Activated CD4-positive, alpha-beta memory T cell treated with anti-CD3 and anti-CD28 coated beads for 36 hours (primary cell): ENCODE results near the gene RFX4. TPM values are rescaled to one million over a fixed set of nuclear protein-coding genes. Genes with fewer than 3 reads are reported as not detected.
A peak's percentile ranks its signal among the peaks of the same experiment; 100 is the strongest.

Experiments used
- CTCF ChIA-PET: fragments of 350-600 bp; sonication (Branson Sonifier 250); formaldehyde crosslinking; loops from one replicate; lab custom pipeline; 2021; ENCODE audit warnings: antibody characterized with exemption, inconsistent platforms; lab: Charles Lee
- POLR2A ChIA-PET: fragments of 350-600 bp; sonication (Branson Sonifier 250); formaldehyde crosslinking; loops from one replicate; lab custom pipeline; 2021; ENCODE audit warnings: antibody characterized with exemption; lab: Charles Lee
- DNase-seq: peaks from one replicate; pipeline ENCODE4 v3.0.0-alpha.2; 2020
- H3K27ac Mint-ChIP-seq: one replicate; pipeline ENCODE4 v1.8.0; 2021; ENCODE audit warnings: mixed read lengths
- H3K27me3 Mint-ChIP-seq: one replicate; pipeline ENCODE4 v1.8.0; 2021; ENCODE audit warnings: mixed read lengths
- H3K36me3 Mint-ChIP-seq: one replicate; pipeline ENCODE4 v1.8.0; 2021; ENCODE audit warnings: mixed read lengths
- H3K4me1 Mint-ChIP-seq: one replicate; pipeline ENCODE4 v1.8.0; 2021; ENCODE audit warnings: low read depth, mixed read lengths
- H3K4me3 Mint-ChIP-seq: one replicate; pipeline ENCODE4 v1.8.0; 2021; ENCODE audit warnings: mild to moderate bottlenecking, mixed read lengths
- H3K9me3 Mint-ChIP-seq: one replicate; pipeline ENCODE4 v1.8.0; 2021; ENCODE audit warnings: mixed read lengths
- intact Hi-C: fragments of 100-400 bp; cut with micrococcal nuclease; formaldehyde crosslinking; loops from one replicate; pipeline ENCODE4 v1.15.1; 2023
- total RNA-seq, 2 experiments: library from RNA; stranded (reverse); gene quantifications; one replicate each; pipeline ENCODE4 v1.2.3, GENCODE V29; 2021

RFX4 gene
- total RNA-seq = not detected

DNA sequence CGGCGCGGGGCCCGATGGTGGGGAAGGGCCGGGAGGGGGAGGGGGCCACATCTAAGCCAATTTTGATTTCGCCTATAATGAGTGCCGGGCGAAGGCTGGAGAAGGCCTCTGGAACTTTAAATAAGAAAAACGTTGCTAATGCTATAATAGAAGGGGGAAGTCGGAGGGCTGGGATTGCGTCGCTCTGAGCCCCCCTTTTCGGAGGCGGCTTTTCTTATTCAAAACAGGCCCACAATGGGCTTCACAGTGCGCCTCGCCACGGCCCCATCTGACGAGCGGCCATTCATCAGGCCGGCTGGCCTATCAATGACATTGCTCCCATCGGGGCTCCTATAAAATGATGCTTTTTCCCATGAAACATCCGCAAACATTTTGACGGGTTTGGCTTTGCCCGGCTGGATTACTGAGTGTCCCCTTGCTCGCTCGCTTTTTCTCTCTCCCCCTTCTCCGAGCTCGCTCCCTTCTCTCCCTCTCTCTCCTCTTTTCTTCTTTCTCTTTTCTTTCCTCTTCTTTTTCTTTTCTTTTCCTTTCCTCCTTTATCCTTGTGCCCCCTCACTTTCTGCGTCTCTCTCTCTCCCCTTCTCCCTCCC lies at the start of gene RFX4:
Gene RFX4 (plus strand): TSS at position 364 of the 590 bp plus-strand sequence. CDS start 317 bp downstream, outside the sequence.
- Mint-ChIP-seq H3K27me3 (peaks cover 76% of the 10 kb centered on the region), H3K36me3 (no peaks in the 10 kb centered on the region), H3K4me1 (peaks cover 40% of the 10 kb centered on the region), H3K9me3 (no peaks in the 10 kb centered on the region), H3K4me3 (peak within 1 kb of the TSS; percentile 44), H3K27ac (no peak within 1 kb of the TSS)
- POLR2A ChIA-PET = no interaction called here
- intact Hi-C loops = loop anchor here (10.0 kb wide), 3 partner anchors 192 to 332 kb away; partner anchors contain the start of gene RIC8B
- CTCF ChIA-PET = interaction anchor here (0.6 kb wide), 1 partner anchor 253 kb away, joined by 3 read pairs; no protein-coding TSS in a partner anchor
- no peak for DNase-seq

DNA sequence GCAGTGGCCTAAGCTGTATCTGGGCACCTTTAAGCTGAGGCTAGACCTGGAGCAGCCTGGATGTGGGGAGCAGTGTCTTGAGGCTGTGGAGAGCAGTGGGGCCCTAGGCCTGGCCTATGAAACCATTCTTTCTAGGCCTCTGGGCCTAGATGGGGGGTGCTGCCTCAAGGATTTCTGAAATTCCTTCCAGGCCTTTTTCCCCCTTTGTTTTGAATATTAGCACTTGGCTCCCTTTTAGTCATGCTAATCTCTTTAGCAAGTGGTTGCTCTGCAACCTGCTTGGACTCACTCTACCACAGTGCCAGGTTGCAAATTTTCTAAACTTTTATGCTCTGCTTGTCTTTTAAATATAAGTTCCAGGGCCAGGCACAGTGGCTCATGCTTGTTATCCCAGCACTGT lies 41.6 kb upstream of the RFX4 start:
- Mint-ChIP-seq H3K36me3 (peaks cover 4% of the 10 kb centered on the region), H3K4me3 (no peak overlapping the region), H3K4me1 (no peaks in the 10 kb centered on the region), H3K27me3 (peaks cover 2% of the 10 kb centered on the region), H3K27ac (no peak overlapping the region), H3K9me3 (peaks cover 14% of the 10 kb centered on the region)
- intact Hi-C loops = no loop called here
- no peak for DNase-seq
- ChIA-PET CTCF (no interaction called here), POLR2A (no interaction called here)

DNA sequence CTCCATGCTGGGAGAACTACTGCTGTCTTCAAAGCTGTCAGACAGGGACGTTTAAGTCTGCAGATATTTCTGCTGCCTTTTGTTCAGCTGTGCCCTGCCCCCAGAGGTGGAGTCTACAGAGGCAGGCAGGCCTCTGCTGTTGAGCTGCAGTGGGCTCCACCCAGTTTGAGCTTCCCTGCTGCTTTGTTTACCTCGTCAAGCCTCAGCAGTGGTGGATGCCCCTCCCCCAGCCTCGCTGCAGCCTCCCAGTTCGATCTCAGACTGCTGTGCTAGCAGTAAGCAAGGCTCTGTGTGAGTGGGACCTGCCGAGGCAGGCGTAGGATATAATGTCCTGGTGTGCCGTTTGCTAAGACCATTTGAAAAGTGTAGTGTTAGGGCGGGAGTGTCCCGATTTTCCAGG lies 31.4 kb upstream of the RFX4 start:
- POLR2A ChIA-PET = no interaction called here
- CTCF ChIA-PET = no interaction called here
- intact Hi-C loops = no loop called here
- no peak for DNase-seq
- no peak overlapping the region for H3K27ac Mint-ChIP-seq
- H3K27me3 Mint-ChIP-seq = peaks cover 24% of the 10 kb centered on the region
- H3K9me3 Mint-ChIP-seq = peaks cover 17% of the 10 kb centered on the region
- no peak overlapping the region for H3K4me3 Mint-ChIP-seq
- no peaks in the 10 kb centered on the region for H3K4me1 Mint-ChIP-seq
- H3K36me3 Mint-ChIP-seq = peaks cover 5% of the 10 kb centered on the region

DNA sequence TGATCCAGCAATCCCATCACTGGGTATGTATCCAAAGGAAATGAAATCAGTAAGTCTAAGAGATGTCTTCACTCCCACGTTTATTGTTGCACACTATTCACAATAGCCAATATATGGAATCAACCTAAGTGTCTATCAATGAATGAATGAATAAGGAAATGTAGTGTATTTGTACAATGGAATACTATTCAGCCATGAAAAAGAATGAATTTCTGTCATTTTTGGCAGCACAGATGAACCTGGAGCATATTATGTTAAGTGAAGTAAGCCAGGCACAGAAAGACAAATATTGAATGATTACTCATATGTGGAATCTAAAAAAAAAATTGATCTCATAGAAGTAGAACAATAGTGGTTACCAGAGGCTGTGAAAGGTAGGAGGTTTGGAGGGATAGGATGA lies 30.6 kb upstream of the RFX4 start:
- Mint-ChIP-seq H3K9me3 (peaks cover 17% of the 10 kb centered on the region), H3K4me3 (no peak overlapping the region), H3K4me1 (no peaks in the 10 kb centered on the region), H3K36me3 (peaks cover 5% of the 10 kb centered on the region), H3K27me3 (peaks cover 25% of the 10 kb centered on the region), H3K27ac (no peak overlapping the region)
- no peak for DNase-seq
- ChIA-PET POLR2A (no interaction called here), CTCF (no interaction called here)
- intact Hi-C loops = no loop called here

DNA sequence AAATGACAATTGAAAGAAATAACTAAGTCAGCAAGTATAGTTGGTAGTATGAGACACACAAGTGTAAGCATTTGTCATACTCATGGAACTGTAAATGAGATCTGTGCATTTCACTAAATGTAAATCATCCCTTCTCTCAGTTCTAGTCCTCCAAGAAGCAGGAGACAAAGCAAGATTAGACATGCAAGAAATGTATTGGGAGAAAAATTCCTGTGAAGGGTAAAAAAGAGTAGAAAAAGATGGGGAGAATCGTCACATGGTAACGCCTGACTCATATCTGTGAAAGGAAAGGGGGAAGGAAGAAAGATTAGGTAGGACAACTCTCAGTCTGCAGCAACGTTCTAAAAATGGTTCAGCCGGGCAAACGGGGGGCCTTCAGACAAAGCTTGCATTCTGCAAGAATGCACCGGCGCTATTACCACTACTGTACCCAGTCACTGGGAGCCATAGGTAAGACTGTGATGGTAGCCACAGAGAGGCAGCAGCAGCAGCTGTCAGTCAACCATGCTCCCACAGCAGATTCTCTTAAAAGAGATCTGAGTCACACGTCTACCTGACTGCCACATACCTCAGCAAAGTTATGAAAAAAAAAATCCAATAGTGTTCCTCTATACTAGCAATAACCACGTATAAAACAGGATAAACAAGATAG lies 18.0 kb upstream of the RFX4 start:
- H3K4me3 Mint-ChIP-seq = no peak overlapping the region
- no peaks in the 10 kb centered on the region for H3K9me3 Mint-ChIP-seq
- ChIA-PET POLR2A (no interaction called here), CTCF (no interaction called here)
- intact Hi-C loops = no loop called here
- no peak overlapping the region for H3K27ac Mint-ChIP-seq
- no peaks in the 10 kb centered on the region for H3K4me1 Mint-ChIP-seq
- no peak for DNase-seq
- peaks cover 22% of the 10 kb centered on the region for H3K27me3 Mint-ChIP-seq
- H3K36me3 Mint-ChIP-seq = no peaks in the 10 kb centered on the region

DNA sequence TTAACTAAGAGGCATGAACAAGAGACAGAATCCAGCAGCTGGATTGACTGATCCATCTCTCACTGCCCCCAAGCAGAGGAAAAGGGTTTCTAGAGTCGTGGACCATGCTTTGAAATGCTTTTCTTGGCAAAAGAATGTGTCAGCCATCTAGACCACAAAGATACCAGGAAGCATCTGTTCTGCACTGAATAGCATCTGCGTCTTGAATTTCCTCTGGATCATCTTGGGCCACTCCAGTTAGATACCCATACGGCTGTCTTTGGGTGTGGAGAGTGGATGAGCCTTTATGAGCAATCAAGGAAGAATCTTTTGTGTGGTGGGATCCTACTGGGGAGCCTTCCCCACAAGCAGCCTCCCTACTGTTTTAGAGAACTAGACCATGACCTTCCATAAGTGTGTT lies 16.0 kb upstream of the RFX4 start:
- Mint-ChIP-seq H3K27ac (no peak overlapping the region), H3K36me3 (peaks cover 2% of the 10 kb centered on the region), H3K27me3 (peaks cover 20% of the 10 kb centered on the region), H3K9me3 (no peaks in the 10 kb centered on the region), H3K4me1 (no peaks in the 10 kb centered on the region), H3K4me3 (no peak overlapping the region)
- intact Hi-C loops = no loop called here
- DNase-seq = no peak
- CTCF ChIA-PET = no interaction called here
- POLR2A ChIA-PET = no interaction called here

DNA sequence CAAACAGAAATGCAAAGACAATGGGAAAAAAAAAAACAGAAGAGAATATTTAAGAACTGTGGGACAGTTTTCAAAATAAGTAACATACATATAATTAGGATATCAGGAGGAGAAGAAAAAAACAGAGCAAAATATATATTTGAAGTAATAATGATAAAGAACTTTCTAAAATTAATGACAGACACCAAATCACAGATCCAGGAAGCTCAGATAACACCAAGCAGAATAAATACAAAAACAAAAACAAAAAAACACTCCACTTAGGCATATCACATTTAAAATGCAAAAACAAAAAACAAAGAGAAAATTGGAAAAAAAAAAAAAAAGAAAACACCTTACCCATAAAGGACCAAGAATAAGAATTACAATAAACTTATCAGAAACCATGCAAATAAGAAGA lies 9.6 kb upstream of the RFX4 start:
- CTCF ChIA-PET = no interaction called here
- Mint-ChIP-seq H3K4me3 (no peak overlapping the region), H3K4me1 (no peaks in the 10 kb centered on the region), H3K27ac (no peak overlapping the region), H3K36me3 (peaks cover 2% of the 10 kb centered on the region), H3K27me3 (peaks cover 12% of the 10 kb centered on the region), H3K9me3 (no peaks in the 10 kb centered on the region)
- DNase-seq = no peak
- POLR2A ChIA-PET = no interaction called here
- intact Hi-C loops = no loop called here

DNA sequence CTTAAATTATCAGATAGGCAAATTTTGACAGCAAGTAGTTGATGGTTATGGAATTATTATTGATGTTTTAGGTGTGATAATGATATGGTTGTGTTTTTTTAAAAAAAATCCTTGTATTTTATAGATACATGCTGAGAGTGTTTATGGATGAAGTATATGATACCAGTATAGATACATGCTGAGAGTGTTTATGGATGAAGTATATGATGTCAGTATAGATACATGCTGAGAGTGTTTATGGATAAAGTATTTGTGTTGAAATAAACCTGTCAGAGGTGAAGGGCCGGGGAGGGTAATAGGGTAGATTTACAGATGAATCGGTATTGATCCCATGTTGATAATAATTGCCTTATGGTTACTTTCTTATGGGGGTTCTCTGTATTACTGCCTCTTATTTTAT lies 6.0 kb upstream of the RFX4 start:
- intact Hi-C loops = no loop called here
- POLR2A ChIA-PET = no interaction called here
- no peak overlapping the region for H3K4me3 Mint-ChIP-seq
- peaks cover 32% of the 10 kb centered on the region for H3K27me3 Mint-ChIP-seq
- H3K9me3 Mint-ChIP-seq = no peaks in the 10 kb centered on the region
- peaks cover 5% of the 10 kb centered on the region for H3K4me1 Mint-ChIP-seq
- CTCF ChIA-PET = no interaction called here
- no peak overlapping the region for H3K27ac Mint-ChIP-seq
- H3K36me3 Mint-ChIP-seq = no peaks in the 10 kb centered on the region
- DNase-seq = no peak

DNA sequence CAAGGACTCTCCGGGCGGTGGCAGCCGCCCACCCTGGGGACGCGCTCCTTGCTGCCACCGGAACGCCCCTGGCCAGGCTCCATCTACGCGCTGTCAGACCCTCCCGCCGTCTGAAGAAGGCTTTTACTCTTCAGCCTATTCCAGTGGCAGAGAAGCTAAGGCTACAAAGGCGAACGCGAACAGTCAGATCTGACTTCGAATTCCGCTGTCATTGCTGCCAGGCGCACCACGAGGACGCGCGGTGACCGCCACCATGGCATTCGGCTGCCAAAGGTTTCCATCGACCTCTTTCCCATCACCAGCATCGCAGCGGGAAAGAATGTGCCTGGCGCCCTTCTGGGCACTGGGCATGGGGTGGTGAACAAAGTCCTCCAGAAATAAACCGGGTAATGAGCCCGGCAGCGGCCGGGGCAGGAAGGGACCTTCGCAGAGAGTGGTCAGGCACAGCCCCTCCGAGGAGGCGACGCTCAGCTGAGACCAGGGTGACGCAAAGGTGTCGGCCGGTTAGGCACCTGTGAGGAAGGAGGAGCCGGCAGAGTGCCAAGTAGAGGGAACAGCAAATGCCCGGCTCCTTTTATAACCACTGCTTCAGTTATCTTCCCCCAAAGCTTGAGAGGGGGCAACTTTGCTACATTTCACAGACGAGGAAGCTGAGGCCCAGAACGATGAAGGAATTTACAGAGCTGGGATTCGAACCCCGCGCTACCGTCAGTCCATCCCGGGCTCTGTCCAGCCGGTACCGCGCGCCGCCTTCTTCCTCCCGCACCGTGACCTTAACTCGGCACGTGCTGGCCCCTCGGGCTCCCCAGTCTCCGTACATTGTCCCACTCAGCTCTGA lies 1.9 kb upstream of the RFX4 start:
- DNase-seq = no peak
- ChIA-PET CTCF (no interaction called here), POLR2A (interaction anchor here (0.7 kb wide), 1 partner anchor 13 kb away, joined by 4 read pairs; no protein-coding TSS in a partner anchor)
- Mint-ChIP-seq H3K36me3 (no peaks in the 10 kb centered on the region), H3K4me1 (peaks cover 38% of the 10 kb centered on the region), H3K9me3 (no peaks in the 10 kb centered on the region), H3K27me3 (peaks cover 61% of the 10 kb centered on the region), H3K27ac (no peak overlapping the region), H3K4me3 (no peak overlapping the region)
- intact Hi-C loops = loop anchor here (10.0 kb wide), 3 partner anchors 194 to 334 kb away; partner anchors contain the start of gene RIC8B

DNA sequence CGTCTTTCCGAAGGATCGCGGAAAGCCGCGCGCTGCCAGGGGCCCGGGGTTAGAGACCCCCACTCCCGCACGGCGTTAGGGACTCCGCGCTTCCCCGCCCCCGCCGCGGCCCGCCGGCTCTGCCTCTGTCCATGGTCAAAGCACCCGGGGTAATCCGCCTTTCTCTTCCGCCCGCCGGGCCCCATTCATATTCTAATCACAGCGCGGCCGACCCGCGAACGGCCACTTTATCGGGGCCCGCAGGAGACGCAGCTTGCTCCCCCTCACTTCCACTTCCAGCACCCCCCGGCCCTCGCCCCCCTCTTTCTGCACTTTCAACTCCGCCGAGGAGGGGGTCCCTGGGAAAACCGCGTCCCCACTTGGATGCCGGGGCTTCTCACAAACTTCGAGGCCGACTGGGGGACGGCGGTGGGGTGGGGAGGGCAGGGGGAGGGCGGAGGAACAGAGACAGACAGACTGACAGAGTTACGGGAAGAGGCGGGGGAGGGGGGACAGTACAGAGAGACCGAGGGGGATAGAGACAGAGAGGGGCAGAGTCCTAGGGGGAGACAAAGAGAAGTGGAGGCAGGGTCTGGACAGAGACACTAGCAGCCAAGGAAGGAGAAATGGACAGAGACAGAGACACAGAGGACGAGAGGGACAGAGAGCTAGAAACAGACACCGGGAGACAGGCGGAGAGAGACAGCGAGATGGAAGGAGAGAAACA lies 1.1 kb upstream of the RFX4 start:
- DNase-seq = no peak
- no peak overlapping the region for H3K4me3 Mint-ChIP-seq
- ChIA-PET CTCF (no interaction called here), POLR2A (no interaction called here)
- H3K36me3 Mint-ChIP-seq = no peaks in the 10 kb centered on the region
- no peak overlapping the region for H3K27ac Mint-ChIP-seq
- H3K27me3 Mint-ChIP-seq = peaks cover 67% of the 10 kb centered on the region
- no peaks in the 10 kb centered on the region for H3K9me3 Mint-ChIP-seq
- intact Hi-C loops = loop anchor here (10.0 kb wide), 3 partner anchors 193 to 333 kb away; partner anchors contain the start of gene RIC8B
- H3K4me1 Mint-ChIP-seq = peaks cover 38% of the 10 kb centered on the region

DNA sequence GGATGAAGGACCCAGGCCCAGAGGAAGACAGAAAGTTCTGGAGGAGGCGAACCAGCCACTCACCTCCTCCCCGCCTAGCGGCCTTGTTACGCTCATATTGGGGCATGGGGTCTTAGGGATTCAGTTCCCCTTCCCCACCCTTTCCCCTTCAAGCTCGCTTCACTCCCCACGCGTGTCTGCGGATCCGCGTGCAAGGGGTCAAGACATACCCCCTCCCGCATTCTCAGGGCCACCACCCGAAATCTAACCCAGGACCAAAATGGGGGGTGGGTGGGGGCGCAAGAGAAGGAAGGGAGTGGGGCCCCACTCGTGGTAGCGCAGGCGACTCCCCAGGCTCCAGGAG lies 584 bp upstream of the RFX4 start:
- Mint-ChIP-seq H3K36me3 (no peaks in the 10 kb centered on the region), H3K9me3 (no peaks in the 10 kb centered on the region), H3K4me3 (no peak overlapping the region), H3K4me1 (peaks cover 39% of the 10 kb centered on the region), H3K27ac (no peak overlapping the region), H3K27me3 (peaks cover 71% of the 10 kb centered on the region)
- ChIA-PET CTCF (no interaction called here), POLR2A (no interaction called here)
- DNase-seq = no peak
- intact Hi-C loops = loop anchor here (10.0 kb wide), 3 partner anchors 193 to 333 kb away; partner anchors contain the start of gene RIC8B
